NOMO-1 treated with DMSO at 0.1 percent for 48 hours (cell line): ENCODE results near the gene NLGN3.

Experiments
- DNase-seq: peaks from one replicate; lab custom pipeline; 2025; ENCODE audit not compliant: unreplicated experiment; lab: John Stamatoyannopoulos, UW

Gene NLGN3

DNA sequence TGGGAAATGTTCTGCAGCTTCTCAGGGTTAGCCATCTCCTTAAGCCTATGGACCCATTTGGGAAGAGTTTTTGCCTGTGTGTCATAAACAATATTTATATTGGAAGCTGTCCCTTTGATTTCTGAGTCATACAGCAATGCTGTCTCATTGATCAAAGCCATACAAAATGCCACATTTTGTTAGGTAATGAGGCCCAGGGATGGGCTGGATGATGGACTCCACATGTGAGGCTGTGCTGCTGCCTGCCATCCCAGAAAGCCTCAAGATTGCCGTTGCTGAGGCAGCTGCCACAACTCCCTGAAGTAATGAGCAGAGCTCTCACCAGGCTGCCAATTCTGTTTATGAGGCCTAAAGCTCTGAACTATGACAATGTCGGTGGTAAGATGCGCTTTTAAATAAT, 66.2 kb downstream of the NLGN3 start:
- DNase-seq = no peak

DNA sequence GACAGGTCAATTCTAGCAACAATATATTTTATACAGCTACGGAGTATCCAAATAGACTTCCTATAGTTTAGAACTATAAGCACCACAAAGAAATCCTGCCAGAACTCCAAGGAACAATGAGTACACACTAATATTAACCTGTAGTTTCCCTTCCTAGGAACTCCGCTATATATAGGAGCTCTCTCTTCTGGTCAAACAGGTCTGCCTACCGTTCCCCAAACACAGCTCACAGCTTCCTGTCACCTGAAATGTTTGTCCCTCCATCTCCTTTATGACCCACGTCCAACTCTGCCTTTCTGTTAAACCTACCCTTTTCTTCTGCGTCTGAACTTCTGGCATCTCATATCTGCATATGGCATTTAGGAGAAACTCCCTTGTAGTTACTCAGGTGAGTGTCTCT, 67.9 kb downstream of the NLGN3 start:
- DNase-seq = no peak

DNA sequence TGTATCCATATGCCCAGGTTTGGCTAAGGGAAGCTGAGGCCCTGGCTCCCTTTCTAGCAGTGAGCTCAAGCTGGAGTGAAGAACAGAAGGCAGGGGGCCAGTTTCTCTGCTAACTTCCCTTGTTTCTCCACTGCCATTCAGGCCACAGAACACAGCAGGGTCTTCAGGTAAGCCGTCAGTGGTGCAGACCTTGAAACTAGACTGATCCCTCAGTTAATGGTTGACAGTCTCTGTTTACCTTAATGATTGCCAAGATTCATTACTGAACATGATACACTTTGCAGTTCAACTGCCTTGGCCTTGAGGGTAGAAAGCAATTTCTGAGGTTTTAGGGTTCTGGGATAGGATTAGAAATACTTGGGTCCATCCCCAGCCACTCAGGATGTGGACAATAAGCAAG, 69.5 kb downstream of the NLGN3 start:
- no peak for DNase-seq

DNA sequence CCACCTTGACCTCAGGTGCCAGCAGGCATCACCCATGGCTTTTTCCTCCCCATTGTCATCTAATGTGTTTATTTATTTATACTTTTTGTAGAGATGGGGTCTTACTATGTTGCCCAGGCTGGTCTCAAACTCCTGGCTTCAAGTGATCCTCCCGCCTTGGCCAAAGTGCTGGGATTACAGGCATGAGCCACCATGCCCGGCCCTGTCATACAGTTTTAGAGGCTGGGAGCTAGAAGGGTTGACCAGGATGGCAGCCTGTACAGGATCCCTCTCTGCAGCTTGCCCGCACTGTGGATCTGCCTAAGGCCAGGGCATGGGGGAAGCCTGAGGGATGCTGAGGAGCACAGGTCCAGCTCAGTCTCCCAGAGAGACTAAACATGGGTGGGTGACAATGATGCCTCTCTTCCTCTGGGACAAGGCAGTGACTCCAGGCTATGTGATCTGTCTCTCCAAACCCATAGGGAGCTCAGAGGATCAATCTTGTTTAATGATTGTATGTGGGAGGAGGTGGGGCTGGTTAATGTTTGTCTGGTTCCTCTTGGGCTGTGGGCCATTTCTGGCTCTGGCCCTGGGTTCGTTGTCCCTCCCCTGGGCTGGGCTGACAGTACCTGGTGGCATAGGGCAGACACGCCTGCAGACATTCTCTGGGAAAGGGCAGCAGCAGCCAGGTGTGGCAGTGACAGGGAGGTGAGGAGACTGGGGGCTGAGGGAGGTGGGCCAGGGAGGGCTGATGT, 70.1 kb downstream of the NLGN3 start:
- no peak for DNase-seq

DNA sequence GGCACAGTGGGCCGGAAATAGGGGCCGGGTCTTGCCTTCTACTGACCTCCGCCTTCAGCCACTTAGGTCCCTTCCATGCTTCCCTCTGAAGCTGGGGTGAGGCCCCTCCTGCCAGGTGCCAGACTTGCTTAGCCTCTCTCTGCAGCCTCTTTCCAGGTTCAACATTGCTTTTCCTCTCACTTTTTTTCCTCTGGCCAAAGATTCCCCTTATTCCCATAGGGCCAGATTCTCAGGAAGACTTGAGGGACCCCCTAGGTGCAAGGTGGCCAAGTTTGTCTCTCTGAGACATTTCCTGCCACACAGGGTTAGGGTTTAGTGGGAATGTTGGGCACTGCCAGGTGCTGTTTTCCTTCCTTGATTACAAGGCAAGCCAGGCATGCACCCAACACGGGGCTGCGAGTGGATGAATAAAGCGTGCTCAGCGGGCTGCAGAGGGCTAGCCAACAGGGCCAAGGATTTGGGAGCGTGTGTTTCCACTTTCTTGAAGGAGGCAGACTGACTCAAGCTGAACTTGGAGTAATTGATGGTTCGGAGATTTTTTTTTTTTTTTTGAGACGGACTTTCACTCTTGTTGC, 70.8 kb downstream of the NLGN3 start:
- no peak for DNase-seq

DNA sequence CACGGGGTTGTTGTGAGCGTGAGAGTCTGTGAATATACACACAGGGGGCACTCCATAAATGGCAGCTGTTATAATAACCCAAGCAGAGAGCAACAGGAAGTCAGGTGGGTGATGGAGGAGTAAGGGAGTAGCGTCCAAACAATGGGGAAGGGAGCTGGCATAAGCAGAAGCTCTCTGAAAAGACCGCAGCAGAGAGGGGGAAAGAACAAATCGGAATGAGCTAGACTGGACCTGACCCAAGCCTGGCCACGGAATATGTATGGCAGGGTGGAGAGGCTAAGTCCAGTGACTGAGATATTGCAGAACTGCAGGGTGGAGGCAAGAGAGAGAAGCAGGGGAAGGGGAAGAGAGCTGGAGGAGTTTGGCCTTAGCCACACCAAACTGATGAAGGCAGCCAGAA, 71.8 kb downstream of the NLGN3 start:
- no peak for DNase-seq

DNA sequence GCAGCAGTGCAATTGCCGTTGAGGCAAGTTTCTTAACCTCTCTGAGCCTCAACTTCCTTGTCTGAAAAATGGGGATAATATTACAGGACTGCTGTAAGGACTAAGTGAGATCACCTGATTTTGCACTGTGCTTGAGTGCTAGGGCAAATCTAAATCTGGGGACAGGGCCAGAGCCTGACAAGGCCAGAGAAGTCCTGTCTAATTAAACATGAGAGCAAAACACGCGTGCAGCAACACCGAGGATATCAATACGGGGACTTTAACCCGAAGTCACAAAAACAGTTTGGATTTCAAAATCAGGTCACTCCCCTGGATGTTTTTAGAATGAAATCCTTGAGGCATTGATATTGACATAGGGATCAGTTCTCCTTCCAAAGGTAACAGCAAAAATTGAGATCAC, 72.7 kb downstream of the NLGN3 start:
- no peak for DNase-seq
